HCT116 (cell line): ENCODE results near the gene NF2. TPM values are rescaled to one million over a fixed set of nuclear protein-coding genes. Genes with fewer than 3 reads are reported as not detected.

Experiments
- ATAC-seq: fragments of 200-7000 bp; cut with Tn5 transposase; 2 replicates; pipeline ENCODE4 v1.9.1; 2020; ENCODE audit warnings: mild to moderate bottlenecking, moderate library complexity
- BruUV-seq: library from RNA; stranded (reverse); fragments of 400-500 nt; replicated peaks from 2 replicates; lab custom pipeline; 2021; lab: Mats Ljungman, UMichigan
- CTCF ChIA-PET: fragments of 300-600 bp; sonication (Branson Sonifier 250); formaldehyde crosslinking; loops from one replicate; lab custom pipeline; 2021; ENCODE audit warnings: antibody characterized with exemption; lab: Charles Lee
- POLR2A ChIA-PET: fragments of 300-600, 350-600 bp; sonication (Branson Sonifier 250); formaldehyde crosslinking; loops from one replicate; lab custom pipeline; 2021; ENCODE audit warnings: antibody characterized with exemption; lab: Charles Lee
- RAD21 ChIA-PET, 2 experiments: fragments of 300-600 bp; sonication (Branson Sonifier 250); formaldehyde crosslinking; loops; one replicate each; lab custom pipeline; 2023; ENCODE audit warnings: low total read pairs in 2 of 2; ENCODE audit not compliant: uncharacterized antibody in 2 of 2, unreplicated experiment in 2 of 2, low non-redundant PET in 1 of 2; lab: Charles Lee
- DNase-seq: peaks from one replicate; pipeline ENCODE4 v3.0.0-alpha.2; 2010; ENCODE audit warnings: low read depth, low spot score
- H2AFZ ChIP-seq: fragments of 200-600 bp; shearing (Covaris generic), sonication (generic); 2 replicates; pipeline ENCODE4 v1.6.1; 2017; ENCODE audit warnings: low read depth, mixed run types, mixed read lengths, antibody characterized with exemption, low read length; ENCODE audit not compliant: poor library complexity, severe bottlenecking
- H3K27ac ChIP-seq: 2 replicates; pipeline ENCODE4 v1.5.1; 2012; ENCODE audit warnings: low read depth, low read length
- H3K27me3 ChIP-seq: fragments of 200-600 bp; sonication (generic); 2 replicates; pipeline ENCODE4 v1.6.1; 2016; ENCODE audit warnings: mixed run types, low read length, mixed read lengths; ENCODE audit not compliant: insufficient read depth
- H3K36me3 ChIP-seq, 2 experiments: fragments of 200-500 bp in 1 of 2; fragments of 200-600 bp in 1 of 2; sonication (Bioruptor generic) in 1 of 2; sonication (generic) in 1 of 2; 2 replicates each; pipeline versions ENCODE4 v1.5.1 to v1.6.1; 2014 to 2016; ENCODE audit warnings: low read length in 2 of 2, inconsistent platforms in 1 of 2, mixed read lengths in 1 of 2, mixed run types in 1 of 2; ENCODE audit not compliant: insufficient read depth in 2 of 2, control insufficient read depth in 1 of 2
- H3K4me1 ChIP-seq, 2 experiments: fragments of 200-600 bp in 1 of 2; sonication (generic) in 1 of 2; 2 replicates each; pipeline versions ENCODE4 v1.5.1 to v1.6.1; 2012 to 2017; ENCODE audit warnings: low read length in 2 of 2, inconsistent platforms in 1 of 2, mild to moderate bottlenecking in 1 of 2, mixed read lengths in 1 of 2, mixed run types in 1 of 2, moderate library complexity in 1 of 2; ENCODE audit not compliant: insufficient read depth in 2 of 2, control insufficient read depth in 1 of 2
- H3K4me2 ChIP-seq: fragments of 200-600 bp; sonication (generic); 2 replicates; pipeline ENCODE4 v1.6.1; 2017; ENCODE audit warnings: mixed run types, low read length, mixed read lengths
- H3K4me3 ChIP-seq, 2 experiments: fragments of 200-600 bp in 1 of 2; sonication (generic) in 1 of 2; replicated peaks in 1 of 2; 2 replicates each; pipeline ENCODE4 v1.5.1; 2011 to 2016; ENCODE audit warnings: low read length in 2 of 2, control low read depth in 1 of 2, low read depth in 1 of 2, mild to moderate bottlenecking in 1 of 2, mixed read lengths in 1 of 2, mixed run types in 1 of 2
- H3K79me2 ChIP-seq: fragments of 200-600 bp; sonication (generic); 2 replicates; pipeline ENCODE4 v1.6.1; 2017; ENCODE audit warnings: mild to moderate bottlenecking, mixed run types, low read length, moderate library complexity, mixed read lengths; ENCODE audit not compliant: insufficient read depth
- H3K9ac ChIP-seq: fragments of 200-600 bp; sonication (generic); 2 replicates; pipeline ENCODE4 v1.6.1; 2016; ENCODE audit warnings: low read length, mixed read lengths
- H3K9me2 ChIP-seq: fragments of 200-600 bp; sonication (generic), shearing (Covaris generic); 2 replicates; pipeline ENCODE4 v1.6.1; 2017; ENCODE audit warnings: mixed run types, mild to moderate bottlenecking, moderate library complexity; ENCODE audit not compliant: insufficient read depth
- H3K9me3 ChIP-seq, 2 experiments: fragments of 200-500 bp in 1 of 2; fragments of 200-600 bp in 1 of 2; sonication (Bioruptor generic) in 1 of 2; sonication (generic) in 1 of 2; 2 replicates each; pipeline ENCODE4 v1.6.1; 2014 to 2017; ENCODE audit warnings: low read length in 2 of 2, mixed read lengths in 2 of 2, inconsistent platforms in 1 of 2, low read depth in 1 of 2, mild to moderate bottlenecking in 1 of 2, mixed run types in 1 of 2, moderate library complexity in 1 of 2; ENCODE audit not compliant: control insufficient read depth in 1 of 2, insufficient read depth in 1 of 2
- H4K20me1 ChIP-seq: fragments of 200-600 bp; sonication (generic), shearing (Covaris generic); 2 replicates; pipeline ENCODE4 v1.6.1; 2017; ENCODE audit warnings: mixed run types, mild to moderate bottlenecking, moderate library complexity; ENCODE audit not compliant: insufficient read depth
- CBX3 ChIP-seq: IDR thresholded peaks from 2 replicates; pipeline ENCODE4 v1.6.1; 2012; ENCODE audit warnings: low read depth
- CEBPB ChIP-seq: IDR thresholded peaks from 2 replicates; pipeline ENCODE4 v1.6.1; 2012; ENCODE audit warnings: low read depth
- FOSL1 ChIP-seq: IDR thresholded peaks from 2 replicates; pipeline ENCODE4 v1.6.1; 2012; ENCODE audit warnings: low read depth
- JUND ChIP-seq: IDR thresholded peaks from 2 replicates; pipeline ENCODE4 v1.6.1; 2012
- POLR2AphosphoS5 ChIP-seq: IDR thresholded peaks from 2 replicates; pipeline ENCODE4 v1.6.1; 2011; ENCODE audit warnings: mild to moderate bottlenecking, low read depth, low read length, moderate library complexity
- SP1 ChIP-seq: IDR thresholded peaks from 2 replicates; pipeline ENCODE4 v1.6.1; 2012; ENCODE audit warnings: low read depth
- SRF ChIP-seq: IDR thresholded peaks from 2 replicates; pipeline ENCODE4 v1.6.1; 2012; ENCODE audit warnings: low read depth
- YY1 ChIP-seq: IDR thresholded peaks from 2 replicates; pipeline ENCODE4 v1.6.1; 2011; ENCODE audit warnings: low read length, low read depth, moderate library complexity, mild to moderate bottlenecking; ENCODE audit not compliant: insufficient replicate concordance; ENCODE audit errors: extremely low read depth
- ZFX ChIP-seq: fragments of 450-650 bp; IDR thresholded peaks from 2 replicates; pipeline ENCODE4 v1.6.1; 2017
- intact Hi-C: fragments of 100-400 bp; cut with micrococcal nuclease; formaldehyde crosslinking; loops from 2 replicates; pipeline ENCODE4 v1.10.0; 2022
- total RNA-seq: library from RNA; stranded (reverse); gene quantifications from one replicate; pipeline ENCODE4 v1.2.1, GENCODE V29; 2021; ENCODE audit not compliant: unreplicated experiment
- TF ChIP-seq, protein P1 (sequence below): IDR thresholded peaks from 2 replicates; pipeline ENCODE4 v1.6.1; 2011; ENCODE audit warnings: mild to moderate bottlenecking, low read length, moderate library complexity; ENCODE audit not compliant: insufficient replicate concordance; ENCODE audit errors: extremely low read depth
- TF ChIP-seq, protein P2 (sequence below): IDR thresholded peaks from 2 replicates; pipeline ENCODE4 v1.6.1; 2012

The NF2 gene
- total RNA-seq, 1 experiment from 2014 or later = 70.2 TPM

DNA sequence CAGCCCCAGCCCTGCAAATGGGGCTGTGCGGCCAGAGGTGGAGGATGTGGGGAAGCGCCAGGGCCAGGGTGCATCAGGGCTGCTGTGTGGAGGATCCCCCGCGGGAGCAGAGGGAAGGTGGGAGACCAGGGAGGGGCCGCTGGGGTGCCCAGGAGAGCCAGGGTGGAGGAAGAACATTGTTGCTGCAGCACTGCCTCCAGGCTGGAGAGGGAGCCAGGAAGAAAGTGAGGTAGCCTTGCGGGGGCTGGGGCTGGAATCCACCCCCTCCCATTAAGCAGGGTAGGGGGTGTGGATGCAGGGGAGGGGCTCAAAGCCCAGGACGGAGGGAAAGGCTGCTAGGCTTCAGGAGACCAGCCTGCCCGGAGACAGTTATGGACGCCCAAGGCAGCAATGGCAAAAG is 131.4 kb downstream of the NF2 start:
- no peaks in the 10 kb centered on the region for H3K36me3 ChIP-seq
- DNase-seq (no peak), ATAC-seq (no peak)
- H3K4me3 ChIP-seq = no peak overlapping the region
- H3K9me3 ChIP-seq = no peaks in the 10 kb centered on the region
- H3K9ac ChIP-seq = no peak overlapping the region
- H3K4me1 ChIP-seq = no peaks in the 10 kb centered on the region
- intact Hi-C loops = no loop called here
- no peaks in the 10 kb centered on the region for H4K20me1 ChIP-seq
- H3K27ac ChIP-seq = no peak overlapping the region
- H3K79me2 ChIP-seq = no peaks in the 10 kb centered on the region
- H3K27me3 ChIP-seq = no peaks in the 10 kb centered on the region
- RAD21 ChIA-PET = no interaction called here
- no peak overlapping the region for H3K4me2 ChIP-seq
- H3K9me2 ChIP-seq = no peaks in the 10 kb centered on the region
- POLR2A ChIA-PET = no interaction called here
- CTCF ChIA-PET = no interaction called here
- no peak overlapping the region for H2AFZ ChIP-seq
- no TSS peak for BruUV-seq
- TF ChIP-seq ZFX = no peak
- TF ChIP-seq SP1 = no peak
- TF ChIP-seq POLR2AphosphoS5 = no peak
- TF ChIP-seq YY1 = no peak
- TF ChIP-seq, protein P1, sequence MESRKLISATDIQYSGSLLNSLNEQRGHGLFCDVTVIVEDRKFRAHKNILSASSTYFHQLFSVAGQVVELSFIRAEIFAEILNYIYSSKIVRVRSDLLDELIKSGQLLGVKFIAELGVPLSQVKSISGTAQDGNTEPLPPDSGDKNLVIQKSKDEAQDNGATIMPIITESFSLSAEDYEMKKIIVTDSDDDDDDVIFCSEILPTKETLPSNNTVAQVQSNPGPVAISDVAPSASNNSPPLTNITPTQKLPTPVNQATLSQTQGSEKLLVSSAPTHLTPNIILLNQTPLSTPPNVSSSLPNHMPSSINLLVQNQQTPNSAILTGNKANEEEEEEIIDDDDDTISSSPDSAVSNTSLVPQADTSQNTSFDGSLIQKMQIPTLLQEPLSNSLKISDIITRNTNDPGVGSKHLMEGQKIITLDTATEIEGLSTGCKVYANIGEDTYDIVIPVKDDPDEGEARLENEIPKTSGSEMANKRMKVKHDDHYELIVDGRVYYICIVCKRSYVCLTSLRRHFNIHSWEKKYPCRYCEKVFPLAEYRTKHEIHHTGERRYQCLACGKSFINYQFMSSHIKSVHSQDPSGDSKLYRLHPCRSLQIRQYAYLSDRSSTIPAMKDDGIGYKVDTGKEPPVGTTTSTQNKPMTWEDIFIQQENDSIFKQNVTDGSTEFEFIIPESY = no peak
- TF ChIP-seq CBX3 = no peak
- no peak for TF ChIP-seq CEBPB
- TF ChIP-seq FOSL1 = no peak
- TF ChIP-seq JUND = no peak
- TF ChIP-seq, protein P2, sequence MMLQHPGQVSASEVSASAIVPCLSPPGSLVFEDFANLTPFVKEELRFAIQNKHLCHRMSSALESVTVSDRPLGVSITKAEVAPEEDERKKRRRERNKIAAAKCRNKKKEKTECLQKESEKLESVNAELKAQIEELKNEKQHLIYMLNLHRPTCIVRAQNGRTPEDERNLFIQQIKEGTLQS = no peak
- TF ChIP-seq SRF = no peak
- TF ChIP-seq, all 23 proteins: peak for 0
